A172 (cell line): ENCODE measurements around the gene PCMTD2. TPM values are rescaled to one million over a fixed set of nuclear protein-coding genes. Genes with fewer than 3 reads are reported as not detected.

ENCODE experiments used
- DNase-seq: peaks from one replicate; pipeline ENCODE4 v3.0.0-alpha.2; 2015; ENCODE audit warnings: low spot score
- total RNA-seq: library from RNA; depleted of rRNA; stranded (reverse); fragments of >200 nt; shearing (Covaris generic); gene quantifications from 2 replicates; pipeline ENCODE4 v1.2.3, GENCODE V29; 2014; rRNA removed

The PCMTD2 gene
- total RNA-seq = 42.4 and 78.3 TPM in 2 replicates

DNA sequence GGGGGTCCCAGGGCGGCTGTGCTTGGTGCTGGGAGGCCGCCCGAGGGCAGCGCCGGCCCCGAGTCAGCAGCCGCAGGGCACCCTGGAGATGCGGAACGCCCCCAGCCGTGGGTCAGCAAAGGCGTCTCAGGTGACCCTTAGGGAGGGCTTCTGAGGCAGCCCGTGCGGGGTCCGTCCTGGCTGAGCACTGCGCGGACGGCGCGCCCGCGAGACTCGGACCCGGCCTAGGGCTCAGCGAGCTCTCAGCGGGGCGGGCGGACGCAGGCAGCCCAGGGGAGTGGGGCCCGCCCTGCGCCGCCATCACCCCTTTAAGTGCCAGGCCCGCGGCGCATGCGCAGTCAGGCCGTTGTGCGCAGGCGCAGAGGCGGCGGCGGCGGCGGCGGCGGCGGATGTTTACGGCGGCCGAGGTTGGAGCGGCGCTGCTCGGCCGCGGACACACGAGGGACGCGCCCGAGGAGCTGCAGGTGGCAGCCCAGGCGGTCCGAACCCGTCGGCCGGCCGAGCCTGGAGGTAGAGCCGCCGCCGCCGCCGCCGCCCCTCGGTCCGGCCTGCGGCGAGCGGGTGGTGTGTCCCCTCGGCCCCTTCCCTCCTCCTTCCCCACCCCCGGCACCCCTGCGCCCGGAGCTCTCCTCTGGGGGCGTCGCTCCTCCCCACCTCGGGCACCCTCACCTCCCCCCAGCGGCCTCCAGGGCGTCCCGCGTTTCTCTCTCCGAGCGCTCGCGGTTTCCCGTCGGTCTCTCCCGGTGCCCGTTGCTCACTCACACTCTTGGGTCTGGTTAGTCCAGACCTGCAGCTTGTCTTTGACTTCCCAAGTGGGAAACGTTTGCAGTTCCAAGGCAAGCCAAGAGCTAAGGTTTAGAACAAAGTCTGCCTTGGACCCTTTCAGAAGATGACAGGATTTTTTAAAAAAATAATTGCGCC, at the start of gene PCMTD2:
PCMTD2 (plus strand) TSS at position 388 of the 921 bp plus-strand sequence. CDS start 4,218 bp downstream, outside the sequence.
- DNase-seq = peak; percentile 69

GRCh38 chr20:64206614-64207013, 48.9 kb upstream of the PCMTD2 start:
- DNase-seq = no peak

DNA sequence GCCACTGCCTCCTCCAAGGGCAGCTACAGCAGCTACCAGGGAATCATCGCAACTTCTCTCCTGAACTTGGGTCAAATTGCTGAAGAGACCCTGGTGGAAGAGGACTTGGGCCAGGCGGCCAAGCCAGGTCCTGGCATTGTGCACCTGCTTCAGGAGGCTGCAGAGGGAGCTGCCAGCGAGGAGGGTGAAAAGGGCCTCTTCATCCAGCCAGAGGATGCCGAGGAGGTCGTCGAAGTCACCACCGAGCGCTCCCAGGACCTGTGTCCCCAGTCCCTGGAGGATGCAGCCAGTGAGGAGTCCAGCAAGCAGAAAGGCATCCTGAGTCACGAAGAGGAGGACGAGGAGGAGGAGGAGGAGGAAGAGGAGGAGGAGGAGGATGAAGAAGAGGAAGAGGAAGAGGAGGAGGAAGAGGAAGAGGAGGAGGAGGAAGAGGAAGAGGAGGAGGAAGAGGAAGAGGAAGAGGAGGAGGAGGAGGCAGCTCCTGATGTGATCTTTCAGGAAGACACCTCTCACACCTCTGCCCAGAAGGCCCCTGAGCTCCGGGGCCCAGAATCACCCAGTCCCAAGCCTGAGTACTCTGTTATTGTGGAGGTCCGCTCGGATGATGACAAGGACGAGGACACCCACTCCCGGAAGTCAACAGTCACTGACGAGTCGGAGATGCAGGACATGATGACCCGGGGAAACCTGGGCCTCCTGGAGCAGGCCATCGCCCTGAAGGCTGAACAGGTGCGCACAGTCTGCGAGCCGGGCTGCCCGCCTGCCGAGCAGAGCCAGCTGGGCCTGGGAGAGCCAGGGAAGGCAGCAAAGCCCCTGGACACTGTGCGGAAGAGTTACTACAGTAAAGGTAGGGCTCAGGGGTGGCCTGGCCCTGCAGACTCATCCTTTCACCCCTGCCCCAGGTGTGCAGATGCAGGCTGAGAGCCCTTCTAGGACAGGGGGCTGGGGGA, 47.6 kb upstream of the PCMTD2 start:
- no peak for DNase-seq

DNA sequence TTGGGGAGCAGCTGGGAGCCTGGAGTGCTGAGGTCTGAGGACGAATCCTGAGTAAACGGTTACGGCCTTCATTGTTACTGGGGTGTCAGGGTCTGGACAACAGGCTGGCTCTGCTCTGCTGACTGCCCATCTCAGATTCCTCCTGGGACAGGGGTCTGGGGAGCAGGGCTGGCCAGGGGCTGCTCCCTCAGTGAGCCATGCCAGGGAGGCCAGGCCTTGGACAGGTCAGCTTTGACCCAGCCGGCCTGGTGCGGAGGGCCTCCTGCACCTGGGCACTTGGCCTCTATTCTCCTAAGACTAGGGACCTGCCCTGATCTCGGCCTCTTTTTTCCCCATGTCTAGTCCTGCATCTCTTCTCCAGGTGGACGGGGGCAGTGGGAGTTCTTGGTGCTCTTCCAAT, 46.4 kb upstream of the PCMTD2 start:
- DNase-seq = no peak

DNA sequence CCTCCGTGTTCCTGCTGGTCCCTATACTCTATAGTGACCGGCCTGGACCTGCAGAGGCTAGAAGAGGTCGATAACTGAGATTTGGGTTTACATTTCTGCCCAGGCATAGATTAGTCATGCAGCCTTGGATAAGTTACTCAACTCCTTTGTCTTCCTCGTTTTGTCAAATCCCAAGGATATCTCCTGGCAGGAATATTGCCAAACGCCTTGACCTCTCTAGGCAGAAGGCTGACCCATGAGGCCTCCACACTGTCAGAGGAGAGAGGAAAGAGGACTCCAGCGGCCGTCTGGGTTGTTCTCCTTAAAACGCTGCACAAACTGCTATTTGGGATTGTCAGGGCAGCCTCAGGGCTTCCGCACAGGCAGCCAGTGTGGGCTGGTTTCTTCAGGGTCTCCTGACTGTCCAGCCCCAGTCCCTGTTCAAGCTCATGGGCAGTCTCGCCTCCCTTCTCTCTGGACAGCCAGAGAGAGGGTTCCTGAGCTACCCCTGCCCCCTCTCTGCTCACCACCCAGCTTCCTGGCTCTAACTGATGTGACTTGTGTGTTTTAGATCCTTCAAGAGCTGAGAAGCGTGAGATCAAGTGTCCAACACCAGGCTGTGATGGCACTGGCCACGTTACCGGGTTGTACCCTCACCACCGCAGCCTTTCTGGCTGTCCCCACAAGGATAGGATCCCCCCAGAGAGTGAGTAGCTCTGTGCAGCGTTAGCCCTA, 44.7 kb upstream of the PCMTD2 start:
- no peak for DNase-seq

GRCh38 chr20:64211874-64212658, 43.5 kb upstream of the PCMTD2 start:
- DNase-seq = no peak

- no peak for DNase-seq
Observed at GRCh38 chr20:64212755-64213154, 42.8 kb upstream of the PCMTD2 start.

GRCh38 chr20:64214113-64214512, 41.4 kb upstream of the PCMTD2 start:
- no peak for DNase-seq

DNA sequence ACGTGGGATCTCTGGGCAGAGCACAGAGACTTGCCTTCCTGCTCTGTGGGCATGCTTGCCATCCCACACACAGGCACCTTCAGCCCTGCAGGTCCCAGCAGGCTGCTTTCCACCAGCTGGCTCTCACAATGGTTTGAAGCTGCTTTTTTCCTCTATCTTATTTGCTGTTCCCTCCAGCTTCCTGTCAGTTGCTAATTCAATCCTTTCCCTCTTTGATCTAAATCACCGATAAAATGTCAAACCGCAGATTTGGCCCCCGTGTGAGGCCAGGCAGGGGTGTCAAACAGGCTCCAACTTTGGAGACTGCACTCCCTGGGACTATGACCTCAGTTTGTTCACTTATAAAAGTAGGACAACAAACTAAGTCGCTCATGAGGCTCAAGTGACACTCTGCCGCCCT, 40.6 kb upstream of the PCMTD2 start:
- no peak for DNase-seq

- no peak for DNase-seq
Observed at GRCh38 chr20:64216036-64216435, 39.5 kb upstream of the PCMTD2 start.

- DNase-seq = no peak
Observed at GRCh38 chr20:64216910-64217309, 38.6 kb upstream of the PCMTD2 start.

GRCh38 chr20:64217539-64218221, 37.9 kb upstream of the PCMTD2 start:
- no peak for DNase-seq

DNA sequence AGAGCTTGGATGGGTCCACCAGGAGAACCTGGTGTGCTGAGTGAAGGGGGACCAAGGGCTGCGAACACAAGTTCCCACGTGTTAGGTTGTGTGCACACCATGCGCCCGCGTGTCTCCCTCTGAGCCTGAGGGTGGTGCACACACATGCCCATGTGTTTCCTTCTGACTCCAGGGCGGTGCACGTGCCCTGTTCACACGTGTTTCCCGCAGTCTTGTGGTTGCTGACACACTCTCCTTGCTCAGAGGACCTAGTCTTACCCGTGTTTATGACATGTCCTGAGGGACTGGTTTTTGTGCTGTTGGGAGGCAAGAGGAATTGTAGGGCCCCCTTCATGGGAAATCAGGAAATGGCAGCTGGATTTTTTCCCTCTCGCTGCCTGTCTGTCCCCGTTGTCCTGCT, 36.3 kb upstream of the PCMTD2 start:
- DNase-seq = no peak

DNA sequence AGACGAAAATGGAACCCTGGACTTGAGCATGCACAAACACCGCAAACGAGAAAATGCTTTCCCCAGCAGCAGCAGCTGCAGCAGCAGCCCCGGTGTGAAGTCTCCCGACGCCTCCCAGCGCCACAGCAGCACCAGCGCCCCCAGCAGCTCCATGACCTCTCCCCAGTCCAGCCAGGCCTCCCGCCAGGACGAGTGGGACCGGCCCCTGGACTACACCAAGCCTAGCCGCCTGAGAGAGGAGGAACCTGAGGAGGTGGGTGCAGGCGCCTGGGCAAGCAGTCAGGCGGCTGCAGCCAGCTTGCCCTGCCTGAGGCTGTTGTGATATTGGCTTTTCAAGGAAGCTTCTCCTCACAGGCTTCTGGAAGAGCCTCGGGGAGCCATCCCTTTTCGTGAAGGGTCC, 35.8 kb upstream of the PCMTD2 start:
- DNase-seq = no peak

- DNase-seq = no peak
Observed at GRCh38 chr20:64220420-64220819, 35.1 kb upstream of the PCMTD2 start.

- DNase-seq = peak; percentile 18
Observed at GRCh38 chr20:64220891-64221527, 34.5 kb upstream of the PCMTD2 start.

DNA sequence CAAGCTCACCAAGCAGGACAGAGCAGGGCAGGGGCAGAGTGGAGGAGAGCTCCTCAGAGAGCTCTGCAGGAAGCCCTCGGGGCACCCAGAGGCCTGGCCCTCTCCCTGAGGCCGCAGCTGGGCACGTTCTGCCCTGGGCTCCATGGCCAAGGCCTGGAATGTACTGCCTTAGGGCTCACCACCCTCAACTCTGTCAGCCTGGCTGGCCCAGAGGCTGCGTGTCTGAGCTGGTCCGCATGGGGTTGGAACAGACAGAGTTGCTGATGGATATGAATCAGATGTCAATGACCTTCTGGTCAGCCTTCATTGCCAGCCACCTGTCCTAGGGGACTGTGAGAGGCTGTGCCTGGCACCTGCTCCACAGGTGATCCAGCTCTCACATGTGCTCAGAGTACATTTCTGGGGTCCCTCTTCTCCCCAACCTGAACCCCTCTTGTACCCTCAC, 33.2 kb upstream of the PCMTD2 start:
- peak; percentile 16 for DNase-seq

DNA sequence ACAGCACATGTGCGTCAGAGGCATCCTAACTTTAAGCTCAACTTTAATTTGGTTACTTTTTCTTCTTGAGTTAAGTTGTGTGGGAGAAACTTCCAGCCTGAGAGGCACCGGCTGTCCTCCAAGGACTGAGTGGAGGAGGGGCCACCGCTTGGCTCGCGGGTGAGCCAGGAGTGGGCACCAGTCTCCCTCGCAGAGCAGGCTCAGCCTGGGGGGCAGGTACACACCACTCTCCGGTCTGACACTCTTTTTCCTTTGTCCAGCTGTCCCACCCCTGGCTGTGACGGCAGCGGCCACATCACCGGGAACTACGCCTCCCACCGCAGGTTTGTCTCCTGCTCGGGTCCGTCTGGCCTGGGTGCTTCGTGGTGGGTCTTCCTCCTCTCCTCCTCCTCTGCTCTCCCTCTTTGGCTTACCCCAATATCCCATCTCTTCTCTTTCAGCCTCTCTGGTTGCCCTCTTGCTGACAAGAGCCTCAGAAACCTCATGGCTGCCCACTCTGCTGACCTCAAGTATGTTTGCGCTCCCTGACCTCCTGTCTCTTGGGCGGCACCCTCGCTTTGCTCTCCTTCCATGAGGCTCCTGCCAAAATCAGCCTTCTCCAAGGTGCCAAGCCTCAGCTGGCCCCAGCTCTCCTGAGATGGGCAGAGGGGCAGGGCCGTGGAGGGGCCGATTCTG, 32.6 kb upstream of the PCMTD2 start:
- no peak for DNase-seq

GRCh38 chr20:64223526-64224067, 32.0 kb upstream of the PCMTD2 start:
- no peak for DNase-seq
